ENCODE data around the gene GOLT1B. TPM values are rescaled to one million over a fixed set of nuclear protein-coding genes. Genes with fewer than 3 reads are reported as not detected.

Gene GOLT1B
- total RNA-seq, 1 donor from 2014 or later = 90.3 TPM

DNA sequence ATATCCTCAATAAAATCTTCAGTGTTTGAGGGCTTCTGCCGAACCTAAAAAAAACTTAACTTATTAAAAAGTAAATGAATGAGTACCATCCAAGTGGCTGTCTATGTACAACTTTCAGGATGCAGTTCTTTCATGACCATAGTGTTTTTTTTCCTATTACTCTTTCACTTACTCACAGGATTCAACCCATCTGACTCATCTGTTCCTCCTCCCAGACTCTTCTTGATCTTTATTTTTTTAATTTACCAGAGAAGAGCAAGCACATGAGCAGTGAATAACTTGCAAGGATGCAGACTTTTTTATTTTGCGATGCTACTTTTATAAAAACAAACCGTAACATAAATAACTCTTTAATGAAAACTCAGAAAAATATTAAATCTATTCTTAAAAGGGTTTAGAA is 24.6 kb upstream of the GOLT1B start:
- H3K27ac ChIP-seq (ENCODE audit: low read depth, low read length) = no peak overlapping the region
- peaks cover 5% of the 10 kb centered on the region for H3K79me2 ChIP-seq (ENCODE audit: insufficient read depth, low read length)
- H4K20me1 ChIP-seq (ENCODE audit: insufficient read depth, low read length) = no peaks in the 10 kb centered on the region
- H3K36me3 ChIP-seq (ENCODE audit: insufficient read depth, low read length) = peaks cover 43% of the 10 kb centered on the region
- H3K4me1 ChIP-seq (ENCODE audit: insufficient read depth, low read length) = peaks cover 4% of the 10 kb centered on the region
- H3K9ac ChIP-seq (ENCODE audit: low read length) = no peak overlapping the region
- TF ChIP-seq, protein P1, sequence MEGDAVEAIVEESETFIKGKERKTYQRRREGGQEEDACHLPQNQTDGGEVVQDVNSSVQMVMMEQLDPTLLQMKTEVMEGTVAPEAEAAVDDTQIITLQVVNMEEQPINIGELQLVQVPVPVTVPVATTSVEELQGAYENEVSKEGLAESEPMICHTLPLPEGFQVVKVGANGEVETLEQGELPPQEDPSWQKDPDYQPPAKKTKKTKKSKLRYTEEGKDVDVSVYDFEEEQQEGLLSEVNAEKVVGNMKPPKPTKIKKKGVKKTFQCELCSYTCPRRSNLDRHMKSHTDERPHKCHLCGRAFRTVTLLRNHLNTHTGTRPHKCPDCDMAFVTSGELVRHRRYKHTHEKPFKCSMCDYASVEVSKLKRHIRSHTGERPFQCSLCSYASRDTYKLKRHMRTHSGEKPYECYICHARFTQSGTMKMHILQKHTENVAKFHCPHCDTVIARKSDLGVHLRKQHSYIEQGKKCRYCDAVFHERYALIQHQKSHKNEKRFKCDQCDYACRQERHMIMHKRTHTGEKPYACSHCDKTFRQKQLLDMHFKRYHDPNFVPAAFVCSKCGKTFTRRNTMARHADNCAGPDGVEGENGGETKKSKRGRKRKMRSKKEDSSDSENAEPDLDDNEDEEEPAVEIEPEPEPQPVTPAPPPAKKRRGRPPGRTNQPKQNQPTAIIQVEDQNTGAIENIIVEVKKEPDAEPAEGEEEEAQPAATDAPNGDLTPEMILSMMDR (IDR thresholded peaks at IDR 0.05; ENCODE audit: insufficient read depth, low read depth, low read length) = no peak
- TF ChIP-seq EZH2 (IDR thresholded peaks at IDR 0.05; ENCODE audit: insufficient read depth, low read length) = no peak
- H3K36me3 Mint-ChIP-seq (ENCODE audit: low read depth, unreplicated experiment) = peaks cover 3% of the 10 kb centered on the region
- H3K4me3 Mint-ChIP-seq (ENCODE audit: unreplicated experiment) = no peak overlapping the region
- no peak overlapping the region for H3K4me2 ChIP-seq (ENCODE audit: low read length)
- no peaks in the 10 kb centered on the region for H3K4me1 Mint-ChIP-seq (ENCODE audit: low read depth, unreplicated experiment)
- no peaks in the 10 kb centered on the region for H3K9me3 ChIP-seq (ENCODE audit: insufficient read depth, low read depth, low read length)
- no peaks in the 10 kb centered on the region for H3K27me3 Mint-ChIP-seq (ENCODE audit: low read depth, unreplicated experiment)
- peak overlapping the region; percentile 28 for H3K27ac Mint-ChIP-seq (ENCODE audit: unreplicated experiment)
- no peaks in the 10 kb centered on the region for H3K9me3 Mint-ChIP-seq (ENCODE audit: unreplicated experiment)
- DNase-seq (ENCODE audit: low read depth) (peak; percentile 55), FAIRE-seq (no peak)
- no peak overlapping the region for H2AFZ ChIP-seq (ENCODE audit: low read depth, low read length)
- H3K27me3 ChIP-seq (ENCODE audit: insufficient read depth, low read length) = no peaks in the 10 kb centered on the region
- H3K4me3 ChIP-seq (ENCODE audit: insufficient read depth, low read depth, low read length) = no peak overlapping the region

DNA sequence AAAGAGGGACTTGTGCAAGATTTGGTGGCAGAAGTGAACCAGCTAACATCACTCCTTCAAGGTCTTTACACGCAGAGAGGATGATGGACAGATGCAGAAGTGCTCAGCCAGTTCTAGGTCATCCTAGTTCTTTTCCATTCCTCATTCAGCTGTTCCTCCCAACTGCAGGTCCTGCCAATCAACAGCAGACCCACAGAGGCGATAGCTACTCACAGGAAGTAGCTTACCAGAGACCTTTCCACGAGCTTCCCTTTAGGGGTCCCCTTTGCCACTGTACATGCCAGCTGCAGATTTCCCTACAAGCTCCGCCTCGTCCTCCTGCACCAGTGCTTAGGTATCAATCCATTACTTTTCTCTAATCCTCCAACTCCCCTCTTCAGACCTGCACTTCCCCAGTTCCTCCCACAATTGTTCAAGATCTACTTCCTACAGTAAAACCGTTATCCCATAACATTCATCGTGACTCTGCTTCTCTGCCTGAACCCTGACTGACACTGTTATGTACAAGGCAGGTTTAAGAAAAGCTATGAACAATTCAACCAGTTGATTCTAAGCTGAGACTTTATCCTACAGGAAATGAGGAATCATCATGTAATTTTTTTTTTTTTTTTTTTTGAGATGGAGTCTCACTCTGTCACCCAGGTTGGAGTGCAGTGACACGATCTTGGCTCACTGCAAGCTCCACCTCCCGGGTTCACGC is 22.7 kb upstream of the GOLT1B start:
- H3K27ac Mint-ChIP-seq (ENCODE audit: unreplicated experiment) = no peak overlapping the region
- no peaks in the 10 kb centered on the region for H3K4me1 Mint-ChIP-seq (ENCODE audit: low read depth, unreplicated experiment)
- H3K27me3 Mint-ChIP-seq (ENCODE audit: low read depth, unreplicated experiment) = no peaks in the 10 kb centered on the region

More for the DNA sequence above, 22.7 kb upstream of the GOLT1B start:
- FAIRE-seq (no peak), DNase-seq (ENCODE audit: low read depth) (no peak)
- Mint-ChIP-seq H3K36me3 (ENCODE audit: low read depth, unreplicated experiment) (no peaks in the 10 kb centered on the region), H3K4me3 (ENCODE audit: unreplicated experiment) (no peak overlapping the region), H3K9me3 (ENCODE audit: unreplicated experiment) (no peaks in the 10 kb centered on the region)
- Histone ChIP-seq H4K20me1 (ENCODE audit: insufficient read depth, low read length) (no peaks in the 10 kb centered on the region), H3K4me3 (ENCODE audit: insufficient read depth, low read depth, low read length) (no peak overlapping the region), H3K36me3 (ENCODE audit: insufficient read depth, low read length) (peaks cover 48% of the 10 kb centered on the region), H3K4me1 (ENCODE audit: insufficient read depth, low read length) (peaks cover 4% of the 10 kb centered on the region), H3K79me2 (ENCODE audit: insufficient read depth, low read length) (peaks cover 7% of the 10 kb centered on the region), H3K9me3 (ENCODE audit: insufficient read depth, low read depth, low read length) (no peaks in the 10 kb centered on the region), H3K27me3 (ENCODE audit: insufficient read depth, low read length) (no peaks in the 10 kb centered on the region), H3K27ac (ENCODE audit: low read depth, low read length) (no peak overlapping the region), H3K4me2 (ENCODE audit: low read length) (no peak overlapping the region), H2AFZ (ENCODE audit: low read depth, low read length) (no peak overlapping the region), H3K9ac (ENCODE audit: low read length) (no peak overlapping the region)
- TF ChIP-seq, protein P1 (IDR thresholded peaks at IDR 0.05; ENCODE audit: insufficient read depth, low read depth, low read length) = no peak
- no peak for TF ChIP-seq EZH2 (IDR thresholded peaks at IDR 0.05; ENCODE audit: insufficient read depth, low read length)

All from astrocyte (in vitro differentiated cells and primary cell).